IMR-90 (cell line): ENCODE data around the gene CPN2.

ENCODE experiments used
- BHLHE40 ChIP-seq: fragments of 150-350 bp; IDR thresholded peaks from 2 replicates; pipeline ENCODE4 v1.6.1; 2016; ENCODE audit warnings: mild to moderate bottlenecking, low read depth, low read length
- CEBPB ChIP-seq: IDR thresholded peaks from 2 replicates; pipeline ENCODE4 v1.6.1; 2012; ENCODE audit warnings: low read depth, low read length, improper control_type of control experiment
- CHD1 ChIP-seq: IDR thresholded peaks from 2 replicates; pipeline ENCODE4 v1.6.1; 2012; ENCODE audit warnings: low read depth, low read length, improper control_type of control experiment
- MAZ ChIP-seq: IDR thresholded peaks from 2 replicates; pipeline ENCODE4 v1.6.1; 2012; ENCODE audit warnings: low read depth, mild to moderate bottlenecking, low read length, improper control_type of control experiment, moderate library complexity, borderline replicate concordance
- MXI1 ChIP-seq: IDR thresholded peaks from 2 replicates; pipeline ENCODE4 v1.6.1; 2012; ENCODE audit warnings: low read depth, mild to moderate bottlenecking, low read length, moderate library complexity, borderline replicate concordance
- POLR2A ChIP-seq: IDR thresholded peaks from 2 replicates; pipeline ENCODE4 v1.6.1; 2012; ENCODE audit warnings: mild to moderate bottlenecking, low read depth, low read length
- RAD21 ChIP-seq: IDR thresholded peaks from 2 replicates; pipeline ENCODE4 v1.6.1; 2012; ENCODE audit warnings: low read length, improper control_type of control experiment
- RFX5 ChIP-seq: IDR thresholded peaks from 2 replicates; pipeline ENCODE4 v1.8.0; 2012; ENCODE audit warnings: low read depth, mild to moderate bottlenecking, low read length, moderate library complexity
- TF ChIP-seq, protein P1 (sequence below): conservative IDR thresholded peaks from 2 replicates; pipeline ENCODE4 v1.5.1; 2012; ENCODE audit warnings: mild to moderate bottlenecking, low read depth, low read length, improper control_type of control experiment

DNA sequence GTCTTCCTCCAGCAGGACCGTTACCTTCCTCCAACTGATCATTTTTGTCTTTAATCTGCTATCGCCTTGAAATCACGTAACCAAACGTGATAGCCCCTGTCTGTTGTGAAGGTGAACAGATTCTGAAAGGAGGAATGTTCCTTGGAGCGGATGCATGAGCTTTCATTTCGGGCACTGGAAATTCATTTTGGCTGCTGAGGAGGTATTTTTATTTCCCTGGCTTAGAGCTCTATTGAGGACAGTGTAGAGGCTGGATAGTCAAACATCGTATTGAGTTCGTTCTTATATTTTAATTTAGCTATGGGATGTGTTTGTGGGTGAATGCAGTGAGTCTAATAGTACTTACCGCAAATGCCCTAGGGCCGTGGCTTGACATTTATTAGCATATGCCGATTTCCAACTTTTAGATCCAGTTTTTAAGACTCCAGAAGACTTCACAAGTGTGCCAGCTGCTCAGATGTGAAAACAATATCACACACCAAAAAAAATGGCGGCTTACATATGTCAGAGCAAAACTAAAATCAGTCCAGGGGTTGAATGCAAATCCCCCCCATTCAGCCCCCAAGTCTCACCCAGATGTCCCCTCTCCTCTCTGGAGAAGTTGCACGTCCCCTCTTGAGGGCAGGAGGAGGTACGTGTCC lies 22.1 kb downstream of the CPN2 start:
- TF ChIP-seq, protein P1, sequence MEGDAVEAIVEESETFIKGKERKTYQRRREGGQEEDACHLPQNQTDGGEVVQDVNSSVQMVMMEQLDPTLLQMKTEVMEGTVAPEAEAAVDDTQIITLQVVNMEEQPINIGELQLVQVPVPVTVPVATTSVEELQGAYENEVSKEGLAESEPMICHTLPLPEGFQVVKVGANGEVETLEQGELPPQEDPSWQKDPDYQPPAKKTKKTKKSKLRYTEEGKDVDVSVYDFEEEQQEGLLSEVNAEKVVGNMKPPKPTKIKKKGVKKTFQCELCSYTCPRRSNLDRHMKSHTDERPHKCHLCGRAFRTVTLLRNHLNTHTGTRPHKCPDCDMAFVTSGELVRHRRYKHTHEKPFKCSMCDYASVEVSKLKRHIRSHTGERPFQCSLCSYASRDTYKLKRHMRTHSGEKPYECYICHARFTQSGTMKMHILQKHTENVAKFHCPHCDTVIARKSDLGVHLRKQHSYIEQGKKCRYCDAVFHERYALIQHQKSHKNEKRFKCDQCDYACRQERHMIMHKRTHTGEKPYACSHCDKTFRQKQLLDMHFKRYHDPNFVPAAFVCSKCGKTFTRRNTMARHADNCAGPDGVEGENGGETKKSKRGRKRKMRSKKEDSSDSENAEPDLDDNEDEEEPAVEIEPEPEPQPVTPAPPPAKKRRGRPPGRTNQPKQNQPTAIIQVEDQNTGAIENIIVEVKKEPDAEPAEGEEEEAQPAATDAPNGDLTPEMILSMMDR, result no peak
- TF ChIP-seq POLR2A (no peak), CEBPB (no peak), CHD1 (no peak), BHLHE40 (no peak), RAD21 (no peak), RFX5 (no peak), MAZ (no peak), MXI1 (no peak)
